Calu3 (cell line): ENCODE data around the gene RAD23A. TPM values are rescaled to one million over a fixed set of nuclear protein-coding genes. Genes with fewer than 3 reads are reported as not detected.
"Not testable (repeated sequence)": the region's sequence is repeated elsewhere in the genome, so short reads cannot be mapped to it uniquely, and the experiment has no call there.

Source experiments
- BruUV-seq: library from RNA; stranded (reverse); fragments of 400-500 nt; replicated peaks from 2 replicates; lab custom pipeline; 2021; lab: Mats Ljungman, UMichigan
- CTCF ChIA-PET: fragments of 300-600 bp; sonication (Branson Sonifier 250); formaldehyde crosslinking; loops from one replicate; lab custom pipeline; 2022; ENCODE audit warnings: antibody characterized with exemption; lab: Charles Lee
- DNase-seq: peaks from one replicate; pipeline ENCODE4 v3.0.0; 2022
- H3K27ac Mint-ChIP-seq: one replicate; pipeline ENCODE4 v1.8.0; 2022; ENCODE audit warnings: mixed read lengths; ENCODE audit not compliant: unreplicated experiment
- H3K27me3 Mint-ChIP-seq: one replicate; pipeline ENCODE4 v1.8.0; 2022; ENCODE audit warnings: mixed read lengths; ENCODE audit not compliant: unreplicated experiment
- H3K36me3 Mint-ChIP-seq: one replicate; pipeline ENCODE4 v1.8.0; 2022; ENCODE audit warnings: mild to moderate bottlenecking, moderate library complexity, mixed read lengths; ENCODE audit not compliant: insufficient read depth, unreplicated experiment
- H3K4me1 Mint-ChIP-seq: one replicate; pipeline ENCODE4 v1.8.0; 2022; ENCODE audit warnings: mild to moderate bottlenecking, low read depth, mixed read lengths; ENCODE audit not compliant: unreplicated experiment
- H3K4me3 Mint-ChIP-seq: one replicate; pipeline ENCODE4 v1.8.0; 2022; ENCODE audit warnings: mild to moderate bottlenecking, low read depth, moderate library complexity, mixed read lengths; ENCODE audit not compliant: unreplicated experiment
- H3K9me3 Mint-ChIP-seq: one replicate; pipeline ENCODE4 v1.8.0; 2022; ENCODE audit warnings: low read depth, mixed read lengths; ENCODE audit not compliant: unreplicated experiment
- intact Hi-C: fragments of 100-400 bp; cut with micrococcal nuclease; formaldehyde crosslinking; loops from one replicate; pipeline ENCODE4 v1.10.0; 2022; ENCODE audit not compliant: unreplicated experiment
- total RNA-seq: library from RNA; stranded (reverse); gene quantifications from 2 replicates; pipeline ENCODE4 v1.2.3, GENCODE V29; 2022
- TF ChIP-seq, protein P1 (sequence below): fragments of 200-600 bp; IDR thresholded peaks from one replicate; pipeline ENCODE4 v1.8.0; 2022; ENCODE audit warnings: antibody characterized with exemption; ENCODE audit not compliant: unreplicated experiment

RAD23A gene
- total RNA-seq, 1 experiment from 2014 or later, result 110 TPM

GRCh38 chr19:12949363-12950283, 4.0 kb downstream of the RAD23A start:
- peaks cover 84% of the 10 kb centered on the region for H3K36me3 Mint-ChIP-seq
- no peaks in the 10 kb centered on the region for H3K27me3 Mint-ChIP-seq
- H3K27ac Mint-ChIP-seq, result peak overlapping the region; percentile 50
- intact Hi-C loops, result no loop called here
- no peak for DNase-seq
- H3K4me3 Mint-ChIP-seq, result peak overlapping the region; percentile 26
- CTCF ChIA-PET, result no interaction called here
- BruUV-seq, result no TSS peak
- H3K9me3 Mint-ChIP-seq, result no peaks in the 10 kb centered on the region
- TF ChIP-seq, protein P1, sequence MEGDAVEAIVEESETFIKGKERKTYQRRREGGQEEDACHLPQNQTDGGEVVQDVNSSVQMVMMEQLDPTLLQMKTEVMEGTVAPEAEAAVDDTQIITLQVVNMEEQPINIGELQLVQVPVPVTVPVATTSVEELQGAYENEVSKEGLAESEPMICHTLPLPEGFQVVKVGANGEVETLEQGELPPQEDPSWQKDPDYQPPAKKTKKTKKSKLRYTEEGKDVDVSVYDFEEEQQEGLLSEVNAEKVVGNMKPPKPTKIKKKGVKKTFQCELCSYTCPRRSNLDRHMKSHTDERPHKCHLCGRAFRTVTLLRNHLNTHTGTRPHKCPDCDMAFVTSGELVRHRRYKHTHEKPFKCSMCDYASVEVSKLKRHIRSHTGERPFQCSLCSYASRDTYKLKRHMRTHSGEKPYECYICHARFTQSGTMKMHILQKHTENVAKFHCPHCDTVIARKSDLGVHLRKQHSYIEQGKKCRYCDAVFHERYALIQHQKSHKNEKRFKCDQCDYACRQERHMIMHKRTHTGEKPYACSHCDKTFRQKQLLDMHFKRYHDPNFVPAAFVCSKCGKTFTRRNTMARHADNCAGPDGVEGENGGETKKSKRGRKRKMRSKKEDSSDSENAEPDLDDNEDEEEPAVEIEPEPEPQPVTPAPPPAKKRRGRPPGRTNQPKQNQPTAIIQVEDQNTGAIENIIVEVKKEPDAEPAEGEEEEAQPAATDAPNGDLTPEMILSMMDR, result no peak
- H3K4me1 Mint-ChIP-seq, result peaks cover 9% of the 10 kb centered on the region

DNA sequence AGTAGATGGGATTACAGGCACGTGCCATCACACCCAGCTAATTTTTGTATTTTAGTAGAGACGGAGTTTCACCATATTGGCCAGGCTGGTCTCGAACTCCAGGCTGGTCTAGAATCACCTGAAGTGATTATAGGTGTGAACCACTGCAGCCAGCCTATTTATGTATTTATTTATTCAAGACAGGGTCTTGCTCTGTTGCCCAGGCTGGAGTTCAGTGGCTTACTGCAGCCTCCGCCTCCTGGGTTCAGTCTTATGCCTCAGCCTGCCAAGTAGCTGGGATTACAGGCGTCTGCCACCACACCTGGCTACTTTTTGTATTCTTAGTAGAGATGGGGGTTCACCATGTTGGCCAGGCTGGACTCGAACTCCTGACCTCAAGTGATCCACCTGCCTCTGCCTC, 6.4 kb downstream of the RAD23A start:
- H3K27ac Mint-ChIP-seq, DNase-seq, H3K27me3 Mint-ChIP-seq, CTCF ChIA-PET, H3K4me3 Mint-ChIP-seq, H3K9me3 Mint-ChIP-seq, intact Hi-C loops, BruUV-seq: not testable (repeated sequence)
- peaks cover 22% of the 10 kb centered on the region for H3K4me1 Mint-ChIP-seq
- H3K36me3 Mint-ChIP-seq, result peaks cover 80% of the 10 kb centered on the region

DNA sequence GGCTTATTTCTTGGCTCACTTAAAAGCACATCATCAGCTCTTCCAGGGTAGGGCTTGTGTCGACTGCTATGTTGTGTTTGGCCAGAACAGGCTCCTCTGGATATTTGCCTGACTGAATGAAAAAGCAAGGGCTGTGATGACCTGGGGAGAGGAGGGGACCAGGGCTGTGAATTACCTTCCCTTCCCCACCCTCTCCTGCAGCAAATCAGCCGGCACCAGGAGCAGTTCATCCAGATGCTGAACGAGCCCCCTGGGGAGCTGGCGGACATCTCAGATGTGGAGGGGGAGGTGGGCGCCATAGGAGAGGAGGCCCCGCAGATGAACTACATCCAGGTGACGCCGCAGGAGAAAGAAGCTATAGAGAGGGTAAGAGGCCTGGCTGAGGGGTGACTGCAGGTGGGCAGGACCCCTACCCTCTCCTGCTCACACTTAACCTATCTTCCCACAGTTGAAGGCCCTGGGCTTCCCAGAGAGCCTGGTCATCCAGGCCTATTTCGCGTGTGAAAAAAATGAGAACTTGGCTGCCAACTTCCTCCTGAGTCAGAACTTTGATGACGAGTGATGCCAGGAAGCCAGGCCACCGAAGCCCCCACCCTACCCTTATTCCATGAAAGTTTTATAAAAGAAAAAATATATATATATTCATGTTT, 7.0 kb downstream of the RAD23A start:
- no peaks in the 10 kb centered on the region for H3K9me3 Mint-ChIP-seq
- CTCF ChIA-PET, result no interaction called here
- no peak for DNase-seq
- peaks cover 82% of the 10 kb centered on the region for H3K36me3 Mint-ChIP-seq
- BruUV-seq, result no TSS peak
- intact Hi-C loops, result no loop called here
- H3K4me1 Mint-ChIP-seq, result peaks cover 22% of the 10 kb centered on the region
- H3K4me3 Mint-ChIP-seq, result no peak overlapping the region
- no peaks in the 10 kb centered on the region for H3K27me3 Mint-ChIP-seq
- H3K27ac Mint-ChIP-seq, result no peak overlapping the region
- TF ChIP-seq, protein P1, result no peak

DNA sequence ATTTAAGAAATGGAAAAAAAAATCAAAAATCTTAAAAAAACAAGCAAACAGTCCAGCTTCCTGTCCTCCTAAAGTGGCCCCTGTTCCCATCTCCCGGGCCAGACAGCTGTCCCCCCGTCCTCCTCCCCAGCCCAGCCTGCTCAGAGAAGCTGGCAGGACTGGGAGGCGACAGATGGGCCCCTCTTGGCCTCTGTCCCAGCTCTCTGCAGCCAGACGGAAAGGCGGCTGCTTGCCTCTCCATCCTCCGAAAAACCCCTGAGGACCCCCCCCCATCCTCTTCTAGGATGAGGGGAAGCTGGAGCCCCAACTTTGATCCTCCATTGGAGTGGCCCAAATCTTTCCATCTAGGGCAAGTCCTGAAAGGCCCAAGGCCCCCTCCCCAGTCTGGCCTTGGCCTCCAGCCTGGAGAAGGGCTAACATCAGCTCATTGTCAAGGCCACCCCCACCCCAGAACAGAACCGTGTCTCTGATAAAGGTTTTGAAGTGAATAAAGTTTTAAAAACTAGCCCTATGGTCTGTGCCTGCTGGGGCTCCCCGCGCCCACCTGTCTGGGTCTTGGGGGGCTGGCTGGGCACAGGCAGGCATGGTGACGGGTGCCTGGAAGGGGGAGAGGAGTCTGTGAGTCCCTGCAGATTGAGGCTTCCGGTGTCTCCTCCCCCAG, 7.6 kb downstream of the RAD23A start:
- no peak for DNase-seq
- CTCF ChIA-PET, result no interaction called here
- Mint-ChIP-seq H3K4me3 (no peak overlapping the region), H3K4me1 (peaks cover 22% of the 10 kb centered on the region), H3K9me3 (no peaks in the 10 kb centered on the region), H3K27me3 (no peaks in the 10 kb centered on the region), H3K27ac (no peak overlapping the region), H3K36me3 (peaks cover 75% of the 10 kb centered on the region)
- TF ChIP-seq, protein P1, result no peak
- intact Hi-C loops, result no loop called here
- BruUV-seq, result TSS peak; percentile 82
